C1 segment of cervical spinal cord (tissue), 14 donors: ENCODE measurements around the gene NT5DC3.
A peak's percentile ranks its signal among the peaks of the same experiment; 100 is the strongest.

Experiments used
- DNase-seq, 14 donors: peaks; one replicate each; lab custom pipeline; 2025; lab: John Stamatoyannopoulos, UW

NT5DC3 gene

GRCh38 chr12:103783744-103784664 is 57.0 kb downstream of the NT5DC3 start:
- DNase-seq, result no peak

- no peak for DNase-seq
These were observed 58.6 kb downstream of the NT5DC3 start for GRCh38 chr12:103782399-103782798.

GRCh38 chr12:103780992-103781391 is 60.0 kb downstream of the NT5DC3 start:
- DNase-seq, result no peak

GRCh38 chr12:103780093-103780440 is 61.0 kb downstream of the NT5DC3 start:
- no peak for DNase-seq

- DNase-seq, result no peak
These were observed 61.5 kb downstream of the NT5DC3 start for GRCh38 chr12:103779410-103780092.

GRCh38 chr12:103778781-103779180 is 62.3 kb downstream of the NT5DC3 start:
- no peak for DNase-seq

GRCh38 chr12:103774977-103775560 is 66.0 kb downstream of the NT5DC3 start:
- no peak for DNase-seq

GRCh38 chr12:103773109-103773910 is 67.7 kb downstream of the NT5DC3 start:
- peak in 1 of 14 donors; percentile 3 for DNase-seq

GRCh38 chr12:103772367-103773108 is 68.5 kb downstream of the NT5DC3 start:
- no peak for DNase-seq

- peak in 5 of 14 donors; percentile 6 to 43 (median 8) for DNase-seq
These were observed 69.6 kb downstream of the NT5DC3 start for GRCh38 chr12:103771466-103771865.

GRCh38 chr12:103769240-103769945 is 71.6 kb downstream of the NT5DC3 start:
- DNase-seq, result no peak

- no peak for DNase-seq
These were observed 72.4 kb downstream of the NT5DC3 start for GRCh38 chr12:103768467-103769123.

GRCh38 chr12:103766028-103766427 is 75.0 kb downstream of the NT5DC3 start:
- DNase-seq, result no peak

- DNase-seq, result no peak
These were observed 75.7 kb downstream of the NT5DC3 start for GRCh38 chr12:103765322-103765721.

- DNase-seq, result peak in 2 of 14 donors; percentile 7 to 11
These were observed 78.6 kb downstream of the NT5DC3 start for GRCh38 chr12:103762473-103762872.

- peak in 1 of 14 donors; percentile 11 for DNase-seq
These were observed 82.5 kb downstream of the NT5DC3 start for GRCh38 chr12:103758310-103759089.

GRCh38 chr12:103757248-103757647 is 83.8 kb downstream of the NT5DC3 start:
- DNase-seq, result no peak

GRCh38 chr12:103756443-103756842 is 84.6 kb downstream of the NT5DC3 start:
- DNase-seq, result no peak

GRCh38 chr12:103755425-103755824 is 85.6 kb downstream of the NT5DC3 start:
- DNase-seq, result no peak
